NB4 (cell line): ENCODE measurements around the gene AFAP1L1.

Experiments used
- DNase-seq: peaks from one replicate; pipeline ENCODE4 v3.0.0; 2010; ENCODE audit warnings: low read depth
- H3K4me3 ChIP-seq: one replicate; pipeline ENCODE4 v1.5.1; 2011; ENCODE audit warnings: mild to moderate bottlenecking, low read depth, low read length, moderate library complexity
- CTCF ChIP-seq: IDR thresholded peaks from one replicate; pipeline ENCODE4 v1.5.1; 2012; ENCODE audit warnings: low read depth, low read length
- MAX ChIP-seq: IDR thresholded peaks from 2 replicates; pipeline ENCODE4 v1.6.1; 2011; ENCODE audit warnings: low read depth, low read length
- MYC ChIP-seq: IDR thresholded peaks from 2 replicates; pipeline ENCODE4 v1.6.1; 2011; ENCODE audit warnings: low read depth, low read length
- POLR2A ChIP-seq: IDR thresholded peaks from 2 replicates; pipeline ENCODE4 v1.6.1; 2011; ENCODE audit warnings: mild to moderate bottlenecking; ENCODE audit not compliant: insufficient read length; ENCODE audit errors: extremely low read depth

The AFAP1L1 gene

GRCh38 chr5:149284501-149284900, 12.8 kb downstream of the AFAP1L1 start:
- no peak for TF ChIP-seq MAX
- TF ChIP-seq MYC = no peak
- TF ChIP-seq POLR2A = no peak
- no peak for TF ChIP-seq CTCF
- DNase-seq = peak; percentile 14
- no peak overlapping the region for H3K4me3 ChIP-seq

- no peak overlapping the region for H3K4me3 ChIP-seq
- no peak for TF ChIP-seq CTCF
- TF ChIP-seq MAX = no peak
- no peak for TF ChIP-seq MYC
- no peak for TF ChIP-seq POLR2A
- DNase-seq = no peak
These were observed 13.5 kb downstream of the AFAP1L1 start for GRCh38 chr5:149285153-149285552.

- no peak overlapping the region for H3K4me3 ChIP-seq
- DNase-seq = no peak
- no peak for TF ChIP-seq POLR2A
- no peak for TF ChIP-seq MAX
- TF ChIP-seq CTCF = no peak
- no peak for TF ChIP-seq MYC
These were observed 16.8 kb downstream of the AFAP1L1 start for GRCh38 chr5:149288436-149288835.

- TF ChIP-seq MYC (no peak), CTCF (no peak), POLR2A (no peak), MAX (no peak)
- H3K4me3 ChIP-seq = no peak overlapping the region
- DNase-seq = no peak
These were observed 17.6 kb downstream of the AFAP1L1 start for GRCh38 chr5:149289301-149289700.

- TF ChIP-seq CTCF = no peak
- no peak for TF ChIP-seq MAX
- TF ChIP-seq MYC = no peak
- no peak for DNase-seq
- H3K4me3 ChIP-seq = no peak overlapping the region
These were observed 23.5 kb downstream of the AFAP1L1 start for GRCh38 chr5:149294872-149295829.
